Posterior cingulate gyrus (tissue), 11 donors: ENCODE results near the gene GPD1L.
"Not testable (repeated sequence)": the region's sequence is repeated elsewhere in the genome, so short reads cannot be mapped to it uniquely, and the experiment has no call there.

ENCODE experiments used
- DNase-seq, 10 donors: peaks; one replicate each; pipeline versions ENCODE4 v3.0.0 to v3.0.0-alpha.2; 2020 to 2021; ENCODE audit warnings: mixed read lengths in 3 of 10
- intact Hi-C: fragments of 100-400 bp; cut with DNase I; formaldehyde crosslinking; loops from one replicate; pipeline ENCODE4 v1.15.1; 2023

Gene GPD1L

GRCh38 chr3:32176989-32177701 lies 70.7 kb downstream of the GPD1L start:
- no peak for DNase-seq
- intact Hi-C loops = loop anchor here (5.0 kb wide), 1 partner anchor 165 kb away; no protein-coding TSS in a partner anchor

- no peak for DNase-seq
- intact Hi-C loops = loop anchor here (5.0 kb wide), 1 partner anchor 165 kb away; no protein-coding TSS in a partner anchor
These were observed 71.3 kb downstream of the GPD1L start for GRCh38 chr3:32177702-32178198.

- DNase-seq = no peak
- intact Hi-C loops = no loop called here
These were observed 73.8 kb downstream of the GPD1L start for GRCh38 chr3:32180141-32180784.

GRCh38 chr3:32181365-32181764 lies 74.9 kb downstream of the GPD1L start:
- no peak for DNase-seq
- intact Hi-C loops = no loop called here

GRCh38 chr3:32181796-32182195 lies 75.4 kb downstream of the GPD1L start:
- intact Hi-C loops = no loop called here
- no peak for DNase-seq

GRCh38 chr3:32184187-32184730 lies 77.8 kb downstream of the GPD1L start:
- intact Hi-C loops = no loop called here
- DNase-seq = no peak

GRCh38 chr3:32186097-32186496 lies 79.7 kb downstream of the GPD1L start:
- no peak for DNase-seq
- intact Hi-C loops = no loop called here

GRCh38 chr3:32186876-32187275 lies 80.5 kb downstream of the GPD1L start:
- intact Hi-C loops = no loop called here
- no peak for DNase-seq

GRCh38 chr3:32189693-32190092 lies 83.3 kb downstream of the GPD1L start:
- DNase-seq = no peak
- intact Hi-C loops = no loop called here

GRCh38 chr3:32190556-32190955 lies 84.1 kb downstream of the GPD1L start:
- intact Hi-C loops, DNase-seq: not testable (repeated sequence)

GRCh38 chr3:32193101-32193500 lies 86.7 kb downstream of the GPD1L start:
- DNase-seq = no peak
- intact Hi-C loops = no loop called here

GRCh38 chr3:32194653-32195052 lies 88.2 kb downstream of the GPD1L start:
- DNase-seq = no peak
- intact Hi-C loops = no loop called here

GRCh38 chr3:32195995-32196540 lies 89.6 kb downstream of the GPD1L start:
- no peak for DNase-seq
- intact Hi-C loops = no loop called here

- DNase-seq = no peak
- intact Hi-C loops = no loop called here
These were observed 91.6 kb downstream of the GPD1L start for GRCh38 chr3:32197991-32198390.

- intact Hi-C loops = no loop called here
- DNase-seq = no peak
These were observed 92.3 kb downstream of the GPD1L start for GRCh38 chr3:32198714-32199113.

- no peak for DNase-seq
- intact Hi-C loops = no loop called here
These were observed 94.1 kb downstream of the GPD1L start for GRCh38 chr3:32200490-32200889.

- intact Hi-C loops = no loop called here
- DNase-seq = no peak
These were observed 94.8 kb downstream of the GPD1L start for GRCh38 chr3:32200992-32201758.

GRCh38 chr3:32202496-32202895 lies 96.1 kb downstream of the GPD1L start:
- intact Hi-C loops = no loop called here
- DNase-seq = no peak

GRCh38 chr3:32203854-32204253 lies 97.4 kb downstream of the GPD1L start:
- intact Hi-C loops = no loop called here
- DNase-seq = no peak

GRCh38 chr3:32208447-32208846 lies 102.0 kb downstream of the GPD1L start:
- DNase-seq = no peak
- intact Hi-C loops = no loop called here

- DNase-seq = no peak
- intact Hi-C loops = no loop called here
These were observed 108.8 kb downstream of the GPD1L start for GRCh38 chr3:32215185-32215584.
